ENCODE data around the gene PASD1.

DNA sequence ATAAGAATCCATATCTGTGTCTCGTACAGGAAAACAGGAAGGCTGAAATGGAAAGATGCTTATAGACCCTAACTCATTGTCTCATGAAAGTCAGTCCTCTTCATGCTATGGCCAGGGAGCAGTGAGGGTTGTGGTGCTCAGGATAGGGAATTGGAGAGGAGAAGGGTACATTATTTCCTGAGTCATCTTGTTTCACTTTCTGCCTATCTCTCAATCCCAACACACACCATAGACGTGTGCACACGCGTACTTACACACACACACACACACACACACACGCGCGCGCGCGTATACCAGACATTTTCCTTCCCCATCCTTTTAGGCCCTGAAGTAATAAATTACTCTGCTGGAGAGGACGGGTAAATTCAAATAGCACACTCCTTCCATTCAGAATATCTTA lies 78.1 kb downstream of the PASD1 start:
- TF ChIP-seq POLR2A (IDR thresholded peaks at IDR 0.05) (no peak), CTCF (IDR thresholded peaks at IDR 0.05) (no peak)
